ENCODE data around the gene NSMCE4A. TPM values are rescaled to one million over a fixed set of nuclear protein-coding genes. Genes with fewer than 3 reads are reported as not detected.
A peak's percentile ranks its signal among the peaks of the same experiment; 100 is the strongest.
"Not testable (repeated sequence)": the region's sequence is repeated elsewhere in the genome, so short reads cannot be mapped to it uniquely, and the experiment has no call there.

NSMCE4A gene
- total RNA-seq = 17.6 and 23.4 TPM in 2 replicates

GRCh38 chr10:121974535-121975294 lies at the start of gene NSMCE4A:
Gene NSMCE4A (minus strand): TSS chr10:121975217. CDS start chr10:121975165, 52 bp downstream.
- no peak for FAIRE-seq
- peak within 1 kb of the TSS; percentile 76 for H3K4me3 ChIP-seq (ENCODE audit: low read depth, low read length)
- H3K36me3 ChIP-seq (ENCODE audit: control insufficient read depth, insufficient read depth, low read length) = peaks cover 3% of the 10 kb centered on the region
- no peak for TF ChIP-seq CTCF (IDR thresholded peaks at IDR 0.05; ENCODE audit: insufficient read depth, low read length, severe bottlenecking)
- peak; percentile 43 for DNase-seq (ENCODE audit: low read depth)
- H3K27me3 ChIP-seq (ENCODE audit: control insufficient read depth, insufficient read depth, low read length) = no peaks in the 10 kb centered on the region

GRCh38 chr10:122023257-122023656 lies 48.2 kb upstream of the NSMCE4A start:
- not testable (repeated sequence) for H3K4me3 ChIP-seq (ENCODE audit: low read depth, low read length); H3K36me3 ChIP-seq (ENCODE audit: control insufficient read depth, insufficient read depth, low read length); DNase-seq (ENCODE audit: low read depth); H3K27me3 ChIP-seq (ENCODE audit: control insufficient read depth, insufficient read depth, low read length); FAIRE-seq

GRCh38 chr10:122022276-122022675 lies 47.3 kb upstream of the NSMCE4A start:
- H3K27me3 ChIP-seq (ENCODE audit: control insufficient read depth, insufficient read depth, low read length) = peaks cover 2% of the 10 kb centered on the region
- DNase-seq (ENCODE audit: low read depth) = no peak
- FAIRE-seq = no peak
- TF ChIP-seq CTCF (IDR thresholded peaks at IDR 0.05; ENCODE audit: insufficient read depth, low read length, severe bottlenecking) = no peak
- H3K4me3 ChIP-seq (ENCODE audit: low read depth, low read length) = no peak overlapping the region
- no peaks in the 10 kb centered on the region for H3K36me3 ChIP-seq (ENCODE audit: control insufficient read depth, insufficient read depth, low read length)

- no peak for TF ChIP-seq CTCF (IDR thresholded peaks at IDR 0.05; ENCODE audit: insufficient read depth, low read length, severe bottlenecking)
- Histone ChIP-seq H3K36me3 (ENCODE audit: control insufficient read depth, insufficient read depth, low read length) (no peaks in the 10 kb centered on the region), H3K27me3 (ENCODE audit: control insufficient read depth, insufficient read depth, low read length) (peaks cover 3% of the 10 kb centered on the region), H3K4me3 (ENCODE audit: low read depth, low read length) (no peak overlapping the region)
- DNase-seq (ENCODE audit: low read depth) (no peak), FAIRE-seq (peak; percentile 76)
Observed at GRCh38 chr10:122021828-122022227, 46.8 kb upstream of the NSMCE4A start.

- Histone ChIP-seq H3K27me3 (ENCODE audit: control insufficient read depth, insufficient read depth, low read length) (peaks cover 4% of the 10 kb centered on the region), H3K4me3 (ENCODE audit: low read depth, low read length) (no peak overlapping the region)
Observed at GRCh38 chr10:122021379-122021778, 46.4 kb upstream of the NSMCE4A start.

GRCh38 chr10:122020226-122020625 lies 45.2 kb upstream of the NSMCE4A start:
- H3K4me3 ChIP-seq (ENCODE audit: low read depth, low read length) = peak overlapping the region; percentile 42
- peaks cover 4% of the 10 kb centered on the region for H3K27me3 ChIP-seq (ENCODE audit: control insufficient read depth, insufficient read depth, low read length)
- H3K36me3 ChIP-seq (ENCODE audit: control insufficient read depth, insufficient read depth, low read length) = no peaks in the 10 kb centered on the region
- TF ChIP-seq CTCF (IDR thresholded peaks at IDR 0.05; ENCODE audit: insufficient read depth, low read length, severe bottlenecking) = no peak
- no peak for DNase-seq (ENCODE audit: low read depth)
- no peak for FAIRE-seq

More at GRCh38 chr10:122021379-122021778, 46.4 kb upstream of the NSMCE4A start:
- no peak for FAIRE-seq
- DNase-seq (ENCODE audit: low read depth) = no peak
- no peaks in the 10 kb centered on the region for H3K36me3 ChIP-seq (ENCODE audit: control insufficient read depth, insufficient read depth, low read length)
- no peak for TF ChIP-seq CTCF (IDR thresholded peaks at IDR 0.05; ENCODE audit: insufficient read depth, low read length, severe bottlenecking)

All from bronchial epithelial cell (primary cell).